Measurements from ENCODE around the gene HABP4.

- TF ChIP-seq CTCF (IDR thresholded peaks at IDR 0.05), result no peak
- TF ChIP-seq POLR2A (IDR thresholded peaks at IDR 0.05), result no peak
Measured at GRCh38 chr9:96442491-96442890, 7.5 kb upstream of the HABP4 start.
